Stomach (tissue), 4 donors: ENCODE measurements around the gene ZNF574.

Experiments
- POLR2A ChIP-seq, 4 donors: fragments of 450-650 bp; IDR thresholded peaks; one replicate each; pipeline ENCODE4 v1.6.1; 2016; ENCODE audit warnings: antibody characterized with exemption in 4 of 4, control low read depth in 2 of 4, mild to moderate bottlenecking in 1 of 4, moderate library complexity in 1 of 4
- TF ChIP-seq, protein P1 (sequence below), 7 experiments: fragments of 450-650 bp in 4 of 7; fragments of 200-600 bp in 3 of 7; sonication (generic) in 3 of 7; IDR thresholded peaks; one replicate each; pipeline ENCODE4 v1.5.1; 2016 to 2019; ENCODE audit warnings: antibody characterized with exemption in 7 of 7, control low read depth in 2 of 7, mild to moderate bottlenecking in 1 of 7

DNA sequence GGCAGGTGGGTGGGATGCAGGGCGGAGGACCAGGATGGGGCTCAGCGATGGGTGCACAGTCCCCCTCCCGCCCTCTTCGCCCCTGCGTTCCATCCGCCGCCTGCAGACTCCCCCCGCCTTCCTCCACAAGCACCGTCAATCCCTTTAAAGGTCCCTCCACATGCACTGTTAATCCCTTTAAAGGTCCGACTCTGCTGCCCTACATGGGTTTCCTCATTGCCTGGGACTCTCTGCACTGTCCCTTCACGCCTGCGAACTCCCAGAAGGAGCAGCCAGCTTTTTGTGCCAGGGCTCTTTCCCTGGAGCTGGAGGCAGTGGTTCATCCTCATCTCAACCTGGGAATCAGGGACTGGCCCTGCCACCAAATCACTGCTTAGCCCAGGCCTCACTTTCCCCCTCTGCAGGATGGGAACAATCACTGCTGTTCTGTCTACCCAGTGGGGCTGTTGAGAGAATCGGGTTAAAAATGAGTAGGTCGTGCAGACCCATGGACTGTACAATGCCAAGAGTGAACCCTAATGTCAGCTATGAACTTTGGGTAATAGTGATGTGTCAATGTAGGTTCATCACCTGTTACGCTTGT lies 20.4 kb downstream of the ZNF574 start:
- TF ChIP-seq, protein P1, sequence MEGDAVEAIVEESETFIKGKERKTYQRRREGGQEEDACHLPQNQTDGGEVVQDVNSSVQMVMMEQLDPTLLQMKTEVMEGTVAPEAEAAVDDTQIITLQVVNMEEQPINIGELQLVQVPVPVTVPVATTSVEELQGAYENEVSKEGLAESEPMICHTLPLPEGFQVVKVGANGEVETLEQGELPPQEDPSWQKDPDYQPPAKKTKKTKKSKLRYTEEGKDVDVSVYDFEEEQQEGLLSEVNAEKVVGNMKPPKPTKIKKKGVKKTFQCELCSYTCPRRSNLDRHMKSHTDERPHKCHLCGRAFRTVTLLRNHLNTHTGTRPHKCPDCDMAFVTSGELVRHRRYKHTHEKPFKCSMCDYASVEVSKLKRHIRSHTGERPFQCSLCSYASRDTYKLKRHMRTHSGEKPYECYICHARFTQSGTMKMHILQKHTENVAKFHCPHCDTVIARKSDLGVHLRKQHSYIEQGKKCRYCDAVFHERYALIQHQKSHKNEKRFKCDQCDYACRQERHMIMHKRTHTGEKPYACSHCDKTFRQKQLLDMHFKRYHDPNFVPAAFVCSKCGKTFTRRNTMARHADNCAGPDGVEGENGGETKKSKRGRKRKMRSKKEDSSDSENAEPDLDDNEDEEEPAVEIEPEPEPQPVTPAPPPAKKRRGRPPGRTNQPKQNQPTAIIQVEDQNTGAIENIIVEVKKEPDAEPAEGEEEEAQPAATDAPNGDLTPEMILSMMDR (IDR thresholded peaks at IDR 0.05): no peak
- no peak for TF ChIP-seq POLR2A (IDR thresholded peaks at IDR 0.05)
